GM10266 (cell line): ENCODE results near the gene OR2S2.
"Not testable (repeated sequence)": the region's sequence is repeated elsewhere in the genome, so short reads cannot be mapped to it uniquely, and the experiment has no call there.

Source experiments
- DNase-seq: peaks from one replicate; pipeline ENCODE4 v3.0.0; 2012; ENCODE audit errors: extremely low spot score
- CTCF ChIP-seq: IDR thresholded peaks from 2 replicates; pipeline ENCODE4 v1.5.1; 2012; ENCODE audit warnings: mild to moderate bottlenecking, low read depth; ENCODE audit not compliant: control insufficient read depth, insufficient read depth; ENCODE audit errors: missing control alignments

The OR2S2 gene, protein sequence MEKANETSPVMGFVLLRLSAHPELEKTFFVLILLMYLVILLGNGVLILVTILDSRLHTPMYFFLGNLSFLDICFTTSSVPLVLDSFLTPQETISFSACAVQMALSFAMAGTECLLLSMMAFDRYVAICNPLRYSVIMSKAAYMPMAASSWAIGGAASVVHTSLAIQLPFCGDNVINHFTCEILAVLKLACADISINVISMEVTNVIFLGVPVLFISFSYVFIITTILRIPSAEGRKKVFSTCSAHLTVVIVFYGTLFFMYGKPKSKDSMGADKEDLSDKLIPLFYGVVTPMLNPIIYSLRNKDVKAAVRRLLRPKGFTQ

GRCh38 chr9:35958104-35958837 is at the start of gene OR2S2:
OR2S2 (minus strand) TSS chr9:35958154; CDS start chr9:35958098, 56 bp downstream.
- DNase-seq = no peak
- no peak for TF ChIP-seq CTCF

- peak; percentile 49 for DNase-seq
- TF ChIP-seq CTCF = no peak
Measured at GRCh38 chr9:36007316-36007708, 49.4 kb upstream of the OR2S2 start.

GRCh38 chr9:36006549-36007315 is 48.8 kb upstream of the OR2S2 start:
- no peak for DNase-seq
- no peak for TF ChIP-seq CTCF

GRCh38 chr9:36005891-36006290 is 47.9 kb upstream of the OR2S2 start:
- no peak for DNase-seq
- no peak for TF ChIP-seq CTCF

GRCh38 chr9:35998333-35998732 is 40.4 kb upstream of the OR2S2 start:
- DNase-seq = no peak

GRCh38 chr9:35997016-35997415 is 39.1 kb upstream of the OR2S2 start:
- DNase-seq = not testable (repeated sequence)

More at GRCh38 chr9:35998333-35998732, 40.4 kb upstream of the OR2S2 start:
- no peak for TF ChIP-seq CTCF

DNA sequence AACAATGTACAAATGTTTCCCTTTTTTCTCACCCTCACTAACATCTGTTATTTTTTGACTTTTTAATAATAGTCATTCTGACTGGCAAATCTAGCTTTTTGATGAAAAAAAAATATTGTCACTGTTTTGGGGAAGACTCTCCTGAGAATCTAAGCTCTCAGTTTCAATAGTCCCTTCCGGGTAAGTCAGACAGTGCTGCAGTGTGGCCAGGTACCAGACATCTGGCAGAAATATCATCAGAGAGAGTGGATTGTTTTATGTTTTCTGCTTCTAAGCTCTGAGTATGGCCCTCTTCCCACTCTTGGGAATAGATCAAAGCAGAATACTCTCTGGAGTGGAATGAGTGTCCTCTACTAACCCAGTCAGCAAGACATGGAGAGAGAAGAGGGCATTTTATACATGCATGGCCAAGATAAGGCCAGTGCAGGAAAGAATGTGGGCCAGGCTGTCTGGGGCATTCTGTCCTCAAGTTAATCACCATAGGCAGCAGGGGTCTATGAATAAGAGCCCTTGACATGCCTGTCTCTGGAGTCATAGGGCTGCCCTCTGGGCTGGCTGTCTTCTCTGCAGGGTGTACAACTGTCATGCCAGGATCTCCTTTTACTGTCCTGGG is 38.5 kb upstream of the OR2S2 start:
- no peak for DNase-seq
- no peak for TF ChIP-seq CTCF
